Choroid plexus epithelial cell (primary cell): ENCODE results near the gene ADGRL3.
"Not testable (repeated sequence)": the region's sequence is repeated elsewhere in the genome, so short reads cannot be mapped to it uniquely, and the experiment has no call there.

Experiments
- DNase-seq: peaks from one replicate; pipeline ENCODE4 v3.0.0-alpha.2; 2010; ENCODE audit warnings: low read depth
- H3K4me3 ChIP-seq: 2 replicates; pipeline ENCODE4 v1.5.1; 2011; ENCODE audit warnings: low read depth, mild to moderate bottlenecking, control low read depth, low read length, moderate library complexity
- CTCF ChIP-seq: conservative IDR thresholded peaks from 2 replicates; pipeline ENCODE4 v1.5.1; 2011; ENCODE audit warnings: low read depth, mild to moderate bottlenecking, control low read depth, inconsistent platforms, low read length, moderate library complexity

The ADGRL3 gene

GRCh38 chr4:61759245-61759644 lies 559.1 kb downstream of the ADGRL3 start:
- not testable (repeated sequence) for H3K4me3 ChIP-seq, DNase-seq

- not testable (repeated sequence) for DNase-seq, H3K4me3 ChIP-seq
These were observed 559.8 kb downstream of the ADGRL3 start for GRCh38 chr4:61759885-61760284.

- no peak for DNase-seq
- no peak overlapping the region for H3K4me3 ChIP-seq
- TF ChIP-seq CTCF: no peak
These were observed 560.7 kb downstream of the ADGRL3 start for GRCh38 chr4:61760820-61761219.

GRCh38 chr4:61762722-61763627 lies 562.8 kb downstream of the ADGRL3 start:
- DNase-seq: no peak
- TF ChIP-seq CTCF: no peak
- H3K4me3 ChIP-seq: no peak overlapping the region

GRCh38 chr4:61763682-61764081 lies 563.6 kb downstream of the ADGRL3 start:
- no peak overlapping the region for H3K4me3 ChIP-seq
- DNase-seq: no peak
- TF ChIP-seq CTCF: no peak

GRCh38 chr4:61764090-61764489 lies 564.0 kb downstream of the ADGRL3 start:
- H3K4me3 ChIP-seq, DNase-seq: not testable (repeated sequence)

- not testable (repeated sequence) for H3K4me3 ChIP-seq, DNase-seq
These were observed 569.5 kb downstream of the ADGRL3 start for GRCh38 chr4:61769444-61770167.

- no peak overlapping the region for H3K4me3 ChIP-seq
- DNase-seq: peak; percentile 4
- no peak for TF ChIP-seq CTCF
These were observed 570.3 kb downstream of the ADGRL3 start for GRCh38 chr4:61770456-61770855.

GRCh38 chr4:61771056-61771455 lies 570.9 kb downstream of the ADGRL3 start:
- DNase-seq: peak; percentile 42
- TF ChIP-seq CTCF: no peak
- H3K4me3 ChIP-seq: no peak overlapping the region
